NOMO-1 treated with DMSO at 0.1 percent for 48 hours (cell line): ENCODE data around the gene DST.

Source experiments
- DNase-seq: peaks from one replicate; lab custom pipeline; 2025; ENCODE audit not compliant: unreplicated experiment; lab: John Stamatoyannopoulos, UW

DST gene

DNA sequence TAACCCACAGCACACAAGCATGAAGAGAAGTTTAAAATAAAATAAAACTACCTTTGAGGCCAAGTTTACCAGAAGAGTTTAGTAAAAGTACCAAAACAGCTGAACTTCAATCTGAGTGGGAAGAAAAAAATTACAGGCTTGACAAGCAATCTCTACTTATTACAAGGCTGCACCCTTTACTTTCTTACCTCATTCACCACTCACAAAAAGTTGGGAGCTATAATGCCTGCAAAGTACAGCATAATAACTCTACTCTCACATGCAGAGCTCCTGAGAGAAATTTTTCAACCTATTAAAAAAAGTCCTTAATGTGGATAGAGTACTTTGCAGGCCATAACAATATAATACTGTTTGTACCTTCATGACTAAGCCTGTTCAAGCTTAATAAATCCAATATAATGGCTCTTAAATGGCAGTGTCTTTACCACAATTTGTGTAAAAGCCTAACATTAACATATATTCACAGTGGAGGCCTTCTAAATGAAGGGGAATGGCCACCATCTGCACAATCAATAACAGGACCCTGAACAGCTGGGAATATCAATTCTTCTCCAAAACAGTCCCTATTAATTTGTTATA lies 103.1 kb downstream of the DST start:
- DNase-seq: no peak

DNA sequence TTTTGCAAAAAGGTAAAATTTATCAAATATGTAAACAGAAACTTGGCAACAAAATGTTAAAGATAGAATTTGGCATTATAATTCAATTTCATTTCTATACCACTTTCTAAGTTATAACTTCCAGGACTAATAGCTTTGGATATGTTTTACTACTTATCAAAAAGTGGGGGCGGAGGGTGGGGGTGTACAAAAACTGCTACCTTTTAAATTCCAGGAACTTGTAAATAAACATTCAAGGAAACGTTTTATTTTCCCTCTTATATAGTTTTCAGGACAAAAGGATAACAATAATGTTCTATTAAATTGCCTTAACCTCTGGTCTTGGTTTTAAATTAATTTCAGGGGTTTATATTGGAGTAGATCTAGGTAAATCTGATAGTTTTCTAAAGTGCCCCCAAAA lies 103.8 kb downstream of the DST start:
- no peak for DNase-seq

DNA sequence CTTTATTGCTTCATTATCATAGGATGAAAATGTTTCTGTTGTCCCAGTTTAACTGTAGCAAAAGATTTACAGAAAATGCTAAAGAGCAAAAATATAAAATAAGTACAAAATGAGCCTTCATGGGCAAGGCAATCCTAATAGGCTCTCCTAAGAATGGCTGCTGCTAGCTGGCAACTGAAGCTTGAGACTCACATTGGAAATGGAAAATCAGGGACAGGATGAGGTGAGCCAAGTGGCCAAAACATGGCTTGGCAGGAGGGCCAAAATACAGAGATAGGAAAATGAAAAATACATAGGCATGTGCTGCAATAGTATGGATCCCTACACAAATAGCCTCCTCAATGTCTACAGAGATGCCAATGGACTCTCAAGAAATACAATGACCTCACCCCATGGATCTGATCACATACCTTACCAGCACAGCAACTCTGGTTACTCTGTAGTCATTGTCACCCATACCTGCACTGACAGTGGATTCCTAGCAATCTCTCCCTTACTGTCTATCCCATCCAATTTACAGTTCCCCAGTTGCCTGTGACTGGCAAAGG lies 105.4 kb downstream of the DST start:
- no peak for DNase-seq

DNA sequence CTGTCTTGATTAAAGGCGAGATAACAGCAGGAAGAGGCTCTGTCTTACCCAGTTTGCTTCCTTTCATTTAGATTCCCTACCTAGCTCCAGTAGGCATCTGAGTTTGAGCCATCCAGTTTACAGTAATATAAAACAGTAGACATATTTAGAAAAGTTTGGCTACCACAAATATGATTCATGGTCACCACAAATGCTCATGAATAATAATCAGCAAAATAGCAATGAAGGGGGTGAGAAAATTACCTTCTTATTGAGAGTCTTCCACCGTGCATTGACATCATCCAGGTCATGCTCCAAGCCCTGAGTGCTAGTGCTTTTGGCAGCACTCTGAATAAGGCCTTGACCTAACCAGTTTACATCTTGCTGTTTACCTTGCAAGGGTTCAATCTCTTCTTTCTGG lies 106.2 kb downstream of the DST start:
- DNase-seq: no peak

DNA sequence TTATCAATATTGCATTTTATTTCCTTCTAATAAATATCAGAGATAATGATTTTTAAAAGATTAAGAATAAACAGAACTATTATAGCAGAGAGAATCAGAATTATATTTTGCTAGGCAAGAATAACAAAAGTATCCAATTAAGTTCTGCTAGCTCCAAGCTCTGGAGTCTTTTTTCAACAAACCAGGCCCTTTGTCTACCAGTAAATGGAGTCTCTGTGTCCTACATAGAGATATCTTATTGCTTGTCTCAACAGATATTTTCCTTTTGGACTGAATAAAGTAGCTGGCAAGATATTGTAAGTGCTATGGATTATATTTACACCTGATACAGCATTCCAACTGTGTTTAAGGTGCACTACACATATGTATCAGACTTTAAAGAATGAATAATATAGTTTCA lies 107.1 kb downstream of the DST start:
- no peak for DNase-seq

DNA sequence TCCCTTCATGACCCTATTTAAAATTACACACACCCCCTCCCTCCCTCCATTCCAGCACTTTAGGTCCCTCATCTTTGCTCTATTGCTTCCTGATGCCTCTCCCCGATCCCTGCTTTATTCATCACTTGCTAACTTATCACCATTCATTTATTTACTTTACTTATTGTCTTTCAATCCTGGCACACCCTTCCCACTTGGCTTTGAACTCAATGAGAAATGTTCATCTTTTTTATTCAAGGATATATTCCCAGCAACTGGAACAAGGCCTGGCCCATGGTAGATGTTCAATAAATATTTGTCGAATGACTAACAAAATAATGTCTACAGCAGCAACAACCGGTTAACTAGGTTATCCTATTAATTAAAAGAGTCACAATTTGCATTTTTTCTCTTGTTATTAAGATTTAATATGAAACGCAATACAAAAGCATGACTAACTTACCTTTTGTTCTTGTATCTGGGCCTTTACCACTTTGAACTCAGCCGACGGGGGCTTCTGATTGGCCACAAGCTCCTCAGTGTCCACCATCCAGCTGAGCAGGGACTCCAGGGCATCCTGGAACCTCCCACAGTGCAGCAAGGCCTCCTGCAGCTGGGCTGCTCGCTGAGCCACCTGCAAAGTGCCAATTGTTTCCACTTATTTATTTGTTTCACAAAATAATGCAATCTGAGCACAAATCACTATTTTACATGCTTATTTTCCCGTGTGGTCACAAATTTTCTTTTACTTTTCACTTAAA lies 107.8 kb downstream of the DST start:
- DNase-seq: no peak

DNA sequence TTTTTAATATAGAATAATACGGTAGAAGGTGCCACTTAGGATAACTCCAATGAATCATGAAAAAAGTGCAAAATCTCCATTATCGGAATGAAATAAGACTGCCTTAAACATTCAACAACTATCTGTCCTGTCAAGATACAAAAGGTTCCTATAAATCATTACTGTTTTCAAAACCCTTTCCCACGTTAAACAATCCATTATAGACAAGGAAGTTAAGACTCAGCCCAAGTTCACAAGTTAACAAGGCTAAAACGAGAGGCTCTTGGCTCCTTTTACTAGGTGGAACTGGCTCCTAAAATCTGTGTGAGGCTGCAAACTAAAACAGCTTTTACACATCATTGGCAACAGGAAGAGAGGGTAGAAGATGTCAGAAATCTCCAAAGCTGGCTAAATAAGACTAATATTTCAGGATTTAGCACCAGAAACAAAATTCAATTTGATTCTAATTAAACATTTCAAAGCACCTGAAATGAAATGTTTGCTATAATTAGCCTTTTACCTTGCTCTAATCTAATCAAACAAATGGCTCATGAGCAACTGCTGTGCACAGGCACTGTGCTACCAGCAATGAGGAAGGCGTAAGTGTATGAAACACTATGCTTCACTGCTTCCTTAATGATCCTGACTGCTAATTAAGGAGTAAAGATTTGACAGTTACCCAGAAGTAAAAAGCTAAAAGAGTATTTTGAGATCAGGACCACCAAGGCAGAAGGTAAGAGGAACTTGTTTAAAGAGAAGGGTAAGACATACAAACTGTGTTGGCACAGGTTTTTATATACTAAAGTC lies 109.7 kb downstream of the DST start:
- DNase-seq: no peak

DNA sequence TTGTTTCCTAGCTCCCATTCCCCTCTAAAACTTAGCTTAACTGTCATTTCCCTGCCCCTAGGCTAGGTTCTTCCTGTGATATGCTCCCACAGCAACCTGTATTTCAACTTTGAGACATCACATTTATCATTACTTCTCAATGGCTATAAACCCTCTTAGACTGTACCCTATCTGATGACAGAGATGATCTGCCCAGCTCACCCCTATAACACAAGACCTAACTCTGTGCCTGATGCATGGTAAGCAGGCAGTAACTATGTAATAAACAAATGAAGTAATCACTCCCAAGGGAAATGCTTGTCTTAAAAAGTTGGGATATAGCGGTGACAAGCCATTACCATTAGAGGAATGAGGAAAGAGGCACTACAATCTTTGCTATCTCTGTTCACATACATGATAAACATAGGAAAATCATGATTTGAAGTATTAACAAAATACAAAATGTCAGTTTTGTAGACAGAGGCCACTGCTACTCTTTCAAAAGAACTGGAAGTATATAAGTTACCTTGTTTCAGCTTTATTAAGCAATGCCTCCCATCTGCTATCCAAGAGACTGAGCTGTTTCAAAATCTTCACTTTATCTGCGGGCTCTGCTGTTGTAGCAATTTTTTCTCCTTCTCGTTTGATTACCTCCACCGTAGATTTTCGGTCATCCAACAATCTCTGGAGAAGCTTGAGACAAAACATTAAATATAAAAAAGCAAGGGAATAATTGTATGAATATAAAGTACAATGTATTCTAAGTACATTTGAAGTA lies 110.7 kb downstream of the DST start:
- DNase-seq: no peak

DNA sequence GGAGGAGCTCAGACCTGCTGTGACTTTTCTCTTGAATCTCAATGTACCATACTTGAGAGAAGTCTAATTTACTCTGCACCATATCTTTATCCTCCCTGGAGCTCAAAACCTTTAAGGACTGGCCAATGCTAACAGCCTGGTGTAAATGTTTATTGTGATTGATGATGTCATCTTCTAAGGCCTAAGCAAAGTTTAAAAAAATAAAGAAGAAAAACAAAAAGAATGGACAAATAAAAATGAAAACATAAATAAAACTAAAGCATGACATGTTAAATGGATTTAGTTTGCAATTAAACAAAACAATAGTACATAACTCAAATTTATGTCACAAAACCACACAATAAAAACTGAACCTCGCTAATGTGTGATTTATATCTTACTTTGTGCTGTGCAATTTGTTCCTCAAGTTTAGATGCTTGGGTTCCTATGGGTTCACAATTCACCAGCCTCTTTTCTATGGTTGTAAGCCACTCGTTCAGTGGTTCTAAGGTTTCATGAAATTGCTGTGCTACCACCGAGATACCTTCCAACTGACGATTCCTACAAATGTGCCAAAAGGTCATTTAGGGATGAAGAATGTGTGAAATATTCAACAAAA lies 113.0 kb downstream of the DST start:
- DNase-seq: no peak

DNA sequence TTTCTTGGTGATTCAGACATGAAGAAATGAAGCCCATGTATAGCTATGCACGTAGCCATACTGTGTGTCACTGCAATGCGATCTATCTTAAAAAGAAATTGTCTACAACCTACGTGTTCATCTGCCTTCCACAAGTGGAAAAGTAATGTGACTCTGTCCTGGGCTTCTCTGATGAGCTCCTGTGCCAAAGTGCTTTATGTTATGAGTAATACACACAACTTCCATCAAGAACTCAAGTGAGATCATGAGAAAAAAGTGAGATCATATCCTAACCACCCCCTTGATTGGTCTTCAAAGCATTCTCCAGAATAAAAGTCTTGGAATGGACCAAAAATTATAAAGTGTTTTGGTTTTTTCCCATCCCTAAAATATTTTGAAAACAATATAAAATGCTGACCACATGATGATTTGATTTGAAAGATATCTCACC lies 114.3 kb downstream of the DST start:
- DNase-seq: no peak

DNA sequence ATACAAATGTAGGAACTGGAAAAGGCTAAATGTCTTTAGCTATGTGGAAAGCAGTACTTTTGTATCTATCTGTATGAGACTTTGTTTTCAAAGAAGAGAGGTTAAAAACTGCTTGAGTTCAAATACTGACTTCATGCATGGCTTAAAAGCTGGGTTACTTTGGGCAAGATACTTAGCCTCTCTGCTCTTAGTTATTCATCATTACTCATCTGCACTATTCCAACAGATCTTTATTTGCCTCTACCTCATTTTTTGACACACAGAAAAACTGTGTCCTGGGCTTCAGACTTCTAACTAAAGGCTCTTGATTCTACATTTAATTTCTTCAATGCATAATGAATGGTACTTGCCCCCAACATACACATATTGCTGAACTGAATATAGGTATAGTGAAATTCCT lies 114.8 kb downstream of the DST start:
- DNase-seq: no peak

DNA sequence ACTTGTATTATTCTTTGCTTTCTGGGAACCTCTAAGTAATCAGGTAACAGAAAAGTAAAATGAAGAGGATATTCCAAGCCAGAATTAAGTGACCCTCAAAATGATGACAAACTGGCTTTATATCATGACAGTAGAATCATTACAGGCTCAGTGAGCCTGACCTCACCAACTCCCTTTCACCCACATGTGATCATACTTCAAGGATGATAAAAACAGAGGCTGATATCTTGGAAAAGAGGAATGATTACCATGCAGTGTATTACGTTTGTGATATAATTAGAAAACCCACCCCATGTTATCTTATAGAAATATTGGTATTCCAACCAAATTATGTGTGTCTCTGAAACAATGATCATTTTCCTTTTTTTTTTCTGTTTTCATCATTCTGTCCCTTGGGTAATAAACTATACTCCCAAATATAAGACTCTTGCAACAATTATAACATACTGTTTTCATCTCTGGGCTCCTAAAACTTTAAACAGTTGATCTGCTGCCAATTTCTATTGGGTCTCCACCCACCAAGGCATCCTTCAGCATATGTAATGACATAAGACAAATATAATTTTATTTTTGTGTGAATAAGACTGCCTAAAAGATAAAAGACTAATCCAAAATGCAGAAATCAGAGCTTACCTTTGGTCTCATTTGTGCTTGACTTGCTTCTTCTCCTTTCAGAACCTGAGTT lies 115.7 kb downstream of the DST start:
- no peak for DNase-seq

DNA sequence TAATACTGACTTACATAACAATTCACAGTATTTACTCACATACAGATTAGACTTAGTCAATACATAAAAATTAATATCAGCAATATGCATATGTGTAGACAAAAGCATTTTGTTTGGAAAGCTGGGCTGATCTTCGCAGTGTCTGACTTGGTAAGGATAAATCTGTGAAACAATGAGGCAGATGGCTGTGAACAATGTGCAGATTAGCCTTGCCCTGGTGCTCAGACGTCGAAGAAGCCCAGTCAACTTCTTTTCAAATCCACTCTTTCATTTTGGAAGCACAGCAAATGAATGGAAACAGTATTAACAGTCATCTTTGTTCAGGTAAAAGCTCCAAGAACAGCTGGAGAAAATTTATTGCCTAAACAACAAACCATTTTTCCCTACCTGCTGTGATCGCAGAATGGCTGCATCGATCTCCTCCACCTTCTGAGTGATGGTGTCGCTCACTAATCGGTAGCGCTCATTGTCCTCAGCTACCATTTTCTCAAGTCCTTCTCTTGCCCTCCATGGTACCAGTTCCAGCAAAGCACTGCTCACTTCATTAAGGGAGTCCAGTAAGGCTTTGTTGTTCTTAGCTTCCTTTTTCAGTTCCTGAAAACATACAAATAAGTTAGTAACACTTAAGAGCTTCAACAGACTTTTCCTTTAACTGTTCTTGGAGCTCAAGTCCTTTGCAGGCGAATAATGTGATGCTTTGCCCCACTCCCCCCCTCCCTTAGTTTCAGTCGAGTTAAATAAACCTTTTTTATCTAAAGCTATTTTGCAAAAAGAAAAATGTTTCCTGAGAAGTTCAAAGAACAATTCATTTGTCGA lies 116.5 kb downstream of the DST start:
- DNase-seq: no peak

DNA sequence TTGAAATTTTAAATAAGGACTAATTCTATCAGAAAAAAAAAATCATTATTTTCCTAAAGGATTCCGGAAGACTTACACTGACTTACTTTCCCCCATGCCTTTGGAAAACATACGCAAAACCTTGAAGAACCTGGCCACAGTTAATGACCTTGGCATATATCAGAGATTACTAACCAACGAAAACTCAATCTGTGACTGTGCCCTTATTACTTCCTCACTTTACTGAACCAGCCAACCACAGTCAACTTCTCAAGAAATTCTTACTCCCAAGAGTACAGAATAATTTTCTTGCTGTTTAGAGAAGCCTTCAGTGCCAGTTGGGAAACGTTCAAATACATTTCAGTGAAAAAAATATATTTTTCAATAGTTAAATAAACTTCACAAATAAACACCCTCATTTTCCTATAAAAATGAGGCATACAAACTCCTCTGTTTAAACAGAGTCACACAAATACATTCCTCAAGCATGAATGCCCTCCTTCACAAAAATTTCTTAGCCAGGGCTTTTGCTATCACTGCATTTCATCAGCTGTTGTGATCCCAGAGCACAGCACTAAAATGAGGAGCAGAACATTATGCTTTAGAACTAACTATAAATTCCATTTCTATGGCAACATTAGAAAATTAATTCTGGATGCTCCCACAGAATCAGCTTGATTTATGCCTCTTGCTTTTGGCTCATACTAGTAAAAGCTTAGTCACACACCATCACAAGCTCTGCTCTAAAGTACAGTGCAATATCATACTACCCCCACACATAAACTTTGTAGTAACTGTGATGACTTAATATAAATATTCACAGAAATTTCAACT lies 117.6 kb downstream of the DST start:
- no peak for DNase-seq

DNA sequence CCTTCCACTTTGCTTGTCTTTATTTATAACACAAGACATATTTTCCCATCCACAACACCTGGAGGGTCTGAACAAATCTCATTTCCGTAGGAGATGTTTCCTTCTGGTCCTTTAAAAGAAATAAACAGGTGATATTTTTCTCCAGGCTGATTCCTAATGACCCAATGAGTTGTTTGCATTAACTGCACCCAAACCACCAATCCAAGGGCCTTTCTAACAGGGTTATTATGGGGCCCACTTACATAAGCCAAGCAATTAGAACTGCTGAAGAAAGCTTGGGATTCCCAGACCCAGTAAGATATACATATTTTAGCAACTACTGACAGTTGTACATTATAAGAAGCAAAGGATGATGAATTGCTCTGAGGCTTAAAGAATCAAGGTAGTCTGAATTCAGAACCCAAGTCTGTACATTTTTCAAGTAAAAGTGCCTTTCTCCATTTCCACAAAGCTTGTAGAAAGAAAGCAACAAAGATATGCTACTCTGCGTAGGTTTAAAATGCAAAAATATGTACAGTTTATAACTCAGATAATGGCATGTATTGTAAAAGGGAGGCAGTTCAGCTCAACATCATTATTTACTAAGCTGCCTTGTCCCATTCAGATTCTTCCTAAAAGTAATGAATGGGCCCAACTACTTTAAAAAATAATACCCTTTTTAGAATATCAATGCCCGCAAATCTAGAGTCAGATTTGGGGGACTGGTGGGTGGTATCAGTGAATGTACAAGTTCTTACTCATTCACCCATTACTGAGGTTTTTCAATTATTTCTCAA lies 120.0 kb downstream of the DST start:
- no peak for DNase-seq

DNA sequence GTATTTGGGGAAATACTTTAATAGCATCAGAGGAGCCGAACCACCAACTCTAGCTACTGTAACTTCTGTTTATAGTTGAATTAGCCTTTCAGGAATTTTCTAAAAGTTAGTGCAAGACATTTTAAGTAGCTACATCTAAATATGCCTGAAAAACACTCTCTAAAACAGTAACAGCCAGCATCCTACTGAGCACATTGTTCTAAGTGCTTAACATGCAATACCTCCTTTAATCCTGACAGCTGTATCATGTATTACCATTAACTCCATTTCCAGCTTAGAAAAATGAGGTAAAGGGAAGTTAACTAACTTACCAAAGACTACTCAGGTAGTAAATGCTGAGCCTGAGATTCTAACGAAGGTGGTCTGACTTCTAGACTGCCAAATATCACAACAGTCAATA lies 120.7 kb downstream of the DST start:
- DNase-seq: no peak

DNA sequence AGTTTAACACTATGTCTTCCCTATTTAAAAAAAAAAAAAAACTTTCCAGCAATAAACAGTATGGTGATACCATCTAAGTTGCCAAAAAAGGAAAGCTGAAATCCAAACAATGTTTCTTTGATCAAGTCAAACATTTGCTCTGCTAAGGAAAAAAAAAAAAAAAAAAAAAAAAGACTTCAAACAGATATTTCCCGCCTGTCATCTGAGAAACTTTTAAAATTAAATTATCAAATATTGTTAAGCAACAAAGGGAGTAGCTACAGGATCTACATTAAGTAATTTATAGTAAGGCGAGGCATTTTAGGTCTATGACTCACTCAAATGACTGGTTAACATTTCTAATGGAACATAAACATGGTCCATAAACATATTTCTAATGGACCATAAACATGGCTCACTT lies 121.2 kb downstream of the DST start:
- DNase-seq: no peak

DNA sequence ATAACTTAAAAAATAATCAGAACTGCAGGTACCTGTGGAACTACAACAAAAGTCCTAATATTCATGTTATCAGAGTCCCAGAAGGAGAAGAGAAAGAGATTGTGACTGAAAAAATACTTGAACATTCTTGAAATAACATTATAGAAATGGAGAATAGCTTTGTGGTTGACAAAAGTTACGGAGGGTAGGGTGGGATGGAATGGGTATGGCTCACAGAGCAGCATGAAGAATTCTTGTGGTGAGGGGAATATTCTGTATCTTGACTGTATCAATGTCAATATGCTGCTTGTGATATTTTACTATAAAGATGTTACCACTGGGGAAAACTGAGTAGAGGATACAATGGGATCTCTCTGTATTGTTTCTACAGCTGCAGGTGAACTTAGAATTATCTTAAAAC lies 122.5 kb downstream of the DST start:
- no peak for DNase-seq
